Chondrocyte (in vitro differentiated cells): ENCODE results near the gene TMEM129. TPM values are rescaled to one million over a fixed set of nuclear protein-coding genes. Genes with fewer than 3 reads are reported as not detected.
A peak's percentile ranks its signal among the peaks of the same experiment; 100 is the strongest.

Experiments used
- DNase-seq: peaks from one replicate; pipeline ENCODE4 v3.0.0; 2021; ENCODE audit warnings: mixed read lengths, low spot score
- H3K27ac Mint-ChIP-seq: one replicate; pipeline ENCODE4 v1.8.0; 2021; ENCODE audit warnings: mild to moderate bottlenecking, moderate library complexity, mixed read lengths; ENCODE audit not compliant: unreplicated experiment
- H3K27me3 Mint-ChIP-seq: 2 replicates; pipeline ENCODE4 v1.8.0; 2021; ENCODE audit warnings: low read depth, mixed read lengths
- H3K36me3 Mint-ChIP-seq: 2 replicates; pipeline ENCODE4 v1.8.0; 2021; ENCODE audit warnings: low read depth, mixed read lengths
- H3K4me1 Mint-ChIP-seq: 2 replicates; pipeline ENCODE4 v1.8.0; 2021; ENCODE audit warnings: low read depth, mild to moderate bottlenecking, mixed read lengths
- H3K4me3 Mint-ChIP-seq: one replicate; pipeline ENCODE4 v1.8.0; 2021; ENCODE audit warnings: mild to moderate bottlenecking, moderate library complexity, mixed read lengths; ENCODE audit not compliant: unreplicated experiment
- H3K9me3 Mint-ChIP-seq: 2 replicates; pipeline ENCODE4 v1.8.0; 2021; ENCODE audit warnings: low read depth, mixed read lengths
- total RNA-seq: library from RNA; stranded (reverse); gene quantifications from 3 replicates; pipeline ENCODE4 v1.2.1, GENCODE V29; 2021
- TF ChIP-seq, protein P1 (sequence below): fragments of 200-600 bp; sonication (generic); IDR thresholded peaks from 2 replicates; pipeline ENCODE4 v1.5.0; 2021; ENCODE audit warnings: antibody characterized with exemption, mild to moderate bottlenecking, moderate library complexity

TMEM129 gene
- total RNA-seq, 1 donor from 2014 or later: 43.0 TPM

DNA sequence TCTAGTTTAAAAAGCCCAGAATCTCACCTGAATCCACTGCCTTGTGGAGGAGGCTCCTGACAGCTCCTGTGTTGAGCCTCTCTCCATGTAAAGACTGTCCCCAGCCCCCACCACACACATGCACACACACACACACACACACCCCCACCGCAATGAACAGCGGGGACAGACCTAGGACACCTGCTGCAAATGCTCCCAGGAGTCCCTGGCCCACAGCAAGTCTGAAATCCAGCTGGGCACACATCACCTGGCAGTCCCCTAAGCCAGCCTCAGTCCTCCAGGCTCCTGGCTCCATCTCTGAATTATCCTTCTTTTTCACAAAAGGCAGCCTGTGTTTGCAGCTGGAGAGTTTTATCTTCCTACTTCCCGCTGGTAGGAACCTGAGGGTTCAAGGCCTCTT is 30.4 kb downstream of the TMEM129 start:
- Mint-ChIP-seq H3K4me3 (no peak overlapping the region), H3K36me3 (peaks cover 13% of the 10 kb centered on the region), H3K9me3 (no peaks in the 10 kb centered on the region), H3K27me3 (no peaks in the 10 kb centered on the region), H3K4me1 (no peaks in the 10 kb centered on the region), H3K27ac (no peak overlapping the region)
- peak; percentile 35 for DNase-seq
- TF ChIP-seq, protein P1, sequence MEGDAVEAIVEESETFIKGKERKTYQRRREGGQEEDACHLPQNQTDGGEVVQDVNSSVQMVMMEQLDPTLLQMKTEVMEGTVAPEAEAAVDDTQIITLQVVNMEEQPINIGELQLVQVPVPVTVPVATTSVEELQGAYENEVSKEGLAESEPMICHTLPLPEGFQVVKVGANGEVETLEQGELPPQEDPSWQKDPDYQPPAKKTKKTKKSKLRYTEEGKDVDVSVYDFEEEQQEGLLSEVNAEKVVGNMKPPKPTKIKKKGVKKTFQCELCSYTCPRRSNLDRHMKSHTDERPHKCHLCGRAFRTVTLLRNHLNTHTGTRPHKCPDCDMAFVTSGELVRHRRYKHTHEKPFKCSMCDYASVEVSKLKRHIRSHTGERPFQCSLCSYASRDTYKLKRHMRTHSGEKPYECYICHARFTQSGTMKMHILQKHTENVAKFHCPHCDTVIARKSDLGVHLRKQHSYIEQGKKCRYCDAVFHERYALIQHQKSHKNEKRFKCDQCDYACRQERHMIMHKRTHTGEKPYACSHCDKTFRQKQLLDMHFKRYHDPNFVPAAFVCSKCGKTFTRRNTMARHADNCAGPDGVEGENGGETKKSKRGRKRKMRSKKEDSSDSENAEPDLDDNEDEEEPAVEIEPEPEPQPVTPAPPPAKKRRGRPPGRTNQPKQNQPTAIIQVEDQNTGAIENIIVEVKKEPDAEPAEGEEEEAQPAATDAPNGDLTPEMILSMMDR: no peak

DNA sequence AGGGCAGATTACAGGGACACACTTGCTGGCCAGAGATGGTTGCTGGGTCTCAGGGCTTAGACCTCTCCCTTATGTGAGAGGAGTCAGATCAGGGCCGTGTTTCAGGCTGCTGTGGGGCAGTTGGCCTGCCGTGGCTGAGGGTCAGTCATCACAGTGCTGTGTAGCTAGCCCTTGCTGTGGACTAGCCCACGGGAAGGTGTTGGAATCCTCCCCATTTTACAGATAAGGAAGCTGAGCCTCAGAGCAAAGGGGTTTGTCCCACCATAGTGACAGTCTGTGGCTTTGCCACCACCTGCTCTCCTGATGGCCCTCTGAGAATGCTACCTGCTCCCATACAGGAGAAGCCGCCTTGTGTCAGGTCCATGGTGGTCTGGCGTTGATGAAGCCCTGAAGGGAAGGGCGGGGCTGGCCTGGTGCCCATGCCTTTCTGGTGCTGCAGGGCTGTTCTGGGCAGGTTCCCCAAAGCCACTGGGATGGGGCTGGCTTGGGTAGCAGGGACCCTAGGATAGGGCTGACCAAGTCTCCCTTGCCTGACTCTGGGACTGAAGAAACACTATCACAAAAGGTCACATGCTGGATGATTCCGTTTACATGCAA is 34.6 kb downstream of the TMEM129 start:
- Mint-ChIP-seq H3K36me3 (peaks cover 5% of the 10 kb centered on the region), H3K27ac (no peak overlapping the region), H3K9me3 (no peaks in the 10 kb centered on the region), H3K27me3 (no peaks in the 10 kb centered on the region), H3K4me1 (peaks cover 12% of the 10 kb centered on the region), H3K4me3 (no peak overlapping the region)
- TF ChIP-seq, protein P1: no peak
- peak; percentile 72 for DNase-seq

DNA sequence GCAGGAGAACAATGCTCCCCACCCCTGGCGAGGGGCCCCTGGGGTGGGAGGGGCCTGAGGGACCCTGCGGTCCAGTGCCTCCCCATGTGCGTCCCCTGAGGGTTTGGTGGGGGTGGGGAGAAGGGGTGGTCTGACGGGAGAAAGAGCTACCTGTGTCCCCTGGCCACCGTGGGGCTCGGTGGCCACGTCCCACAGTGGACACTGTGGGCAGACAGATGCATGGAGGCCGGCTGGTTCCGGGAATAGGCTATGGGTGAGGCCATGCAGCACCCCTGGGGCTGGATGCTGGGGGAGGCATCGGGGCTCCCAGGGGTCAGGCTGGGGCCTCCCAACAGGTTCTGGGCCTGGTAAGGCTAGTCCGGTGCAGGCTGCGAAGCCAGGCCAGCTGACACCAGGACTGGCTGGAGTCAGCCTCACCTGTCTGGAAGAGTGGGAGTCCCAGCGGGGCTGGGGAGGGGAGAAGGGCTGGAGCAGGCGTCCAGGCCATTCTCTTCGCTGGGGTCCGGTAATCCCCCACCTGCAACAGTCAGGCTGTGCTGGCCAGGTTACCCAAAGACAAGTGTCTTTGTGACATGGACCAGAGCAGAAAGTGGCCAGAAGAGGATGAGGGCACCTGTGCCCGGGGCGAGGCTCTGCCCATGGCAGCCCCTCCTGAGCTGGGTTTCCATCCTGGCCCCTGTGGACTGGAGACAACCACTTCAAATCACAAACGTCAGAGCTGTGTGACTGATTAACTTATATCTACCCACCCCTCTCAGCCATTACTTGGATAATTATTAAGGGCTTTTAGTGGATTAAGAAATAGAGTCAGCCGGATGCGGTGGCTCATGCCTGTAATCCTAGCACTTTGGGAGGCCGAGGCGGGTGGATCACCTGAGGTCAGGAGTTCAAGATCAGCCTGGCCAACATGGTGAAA is 35.6 kb downstream of the TMEM129 start:
- TF ChIP-seq, protein P1: no peak
- Mint-ChIP-seq H3K27me3 (no peaks in the 10 kb centered on the region), H3K4me3 (no peak overlapping the region), H3K36me3 (peaks cover 2% of the 10 kb centered on the region), H3K9me3 (no peaks in the 10 kb centered on the region), H3K4me1 (peaks cover 12% of the 10 kb centered on the region), H3K27ac (no peak overlapping the region)
- peak; percentile 80 for DNase-seq

DNA sequence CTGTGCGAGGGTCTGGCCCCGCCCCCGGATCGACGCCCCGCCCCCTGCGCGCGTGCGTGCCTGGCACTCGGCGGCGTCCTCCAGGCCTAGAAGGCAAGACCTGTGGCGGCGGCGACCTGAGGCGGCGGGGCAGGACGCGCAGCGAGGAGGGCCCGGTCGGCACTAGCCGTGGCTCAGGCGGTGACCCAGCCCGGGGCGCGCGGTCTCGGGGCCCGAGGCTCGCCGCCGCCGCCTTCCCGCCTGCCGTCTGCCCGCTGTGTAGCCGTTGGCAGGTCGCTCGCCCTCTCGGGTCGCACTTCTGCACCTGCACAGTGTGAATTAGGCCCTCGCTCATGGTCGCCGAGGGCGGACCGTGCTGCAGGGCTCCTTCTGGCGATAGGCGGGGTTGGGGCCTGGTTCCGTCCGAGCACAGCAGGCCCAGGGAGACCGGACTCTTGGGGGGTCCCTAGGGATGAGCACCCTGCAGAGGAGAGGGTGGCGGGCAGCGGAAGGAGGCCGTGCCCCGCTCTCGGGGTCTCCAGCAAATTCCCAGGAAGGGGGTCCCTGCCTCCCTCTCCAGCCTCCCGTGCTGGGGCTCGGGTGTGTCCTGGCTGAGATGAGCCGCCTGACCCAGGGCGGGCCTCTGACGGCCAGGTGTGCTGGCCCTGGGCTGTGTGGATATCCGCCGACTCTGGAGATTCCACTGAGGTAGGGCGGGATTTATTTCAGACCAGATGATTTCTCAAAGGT is 36.5 kb downstream of the TMEM129 start:
- Mint-ChIP-seq H3K27ac (peak overlapping the region; percentile 8), H3K4me3 (peak overlapping the region; percentile 62), H3K27me3 (no peaks in the 10 kb centered on the region), H3K36me3 (no peaks in the 10 kb centered on the region), H3K9me3 (no peaks in the 10 kb centered on the region), H3K4me1 (peaks cover 12% of the 10 kb centered on the region)
- TF ChIP-seq, protein P1: peak; percentile 5
- DNase-seq: peak; percentile 94
